Measurements from ENCODE around the gene FOXP4. TPM values are rescaled to one million over a fixed set of nuclear protein-coding genes. Genes with fewer than 3 reads are reported as not detected.

The FOXP4 gene
- total and polyA plus RNA-seq, 2 donors (not counting 1 experiment from before 2014, with no cell fraction given) = 0.81 to 1.8 TPM

GRCh38 chr6:41502566-41502916 lies 43.6 kb upstream of the FOXP4 start:
- DNase-seq (ENCODE audit: low read depth in 2 of 2) = no peak
- Histone ChIP-seq H2AFZ (ENCODE audit: low read length) (no peak overlapping the region), H4K20me1 (ENCODE audit: control insufficient read depth, extremely low read depth, insufficient read depth, low read length) (no peaks in the 10 kb centered on the region), H3K9ac (ENCODE audit: insufficient read depth, low read length) (no peak overlapping the region), H3K9me3 (ENCODE audit: control insufficient read depth, insufficient read depth, low read depth, low read length) (no peaks in the 10 kb centered on the region), H3K4me2 (ENCODE audit: extremely low read depth, insufficient read depth, low read length) (no peak overlapping the region), H3K4me3 (replicated peaks in 1 of 4; ENCODE audit: control extremely low read depth in 1 of 4, insufficient read depth in 1 of 4, low read depth in 3 of 4, low read length in 4 of 4) (no peak overlapping the region), H3K36me3 (ENCODE audit: control insufficient read depth, insufficient read depth, low read length) (no peaks in the 10 kb centered on the region), H3K27me3 (ENCODE audit: control insufficient read depth, insufficient read depth, low read length) (peaks cover 20% of the 10 kb centered on the region), H3K4me1 (ENCODE audit: control insufficient read depth, extremely low read depth, insufficient read depth, low read length) (peaks cover 6% of the 10 kb centered on the region), H3K79me2 (ENCODE audit: control insufficient read depth, insufficient read depth, low read length) (no peaks in the 10 kb centered on the region), H3K27ac (ENCODE audit: insufficient read depth, low read length) (no peak overlapping the region)
- no peak for TF ChIP-seq EZH2 (IDR thresholded peaks at IDR 0.05; ENCODE audit: low read length, missing control alignments)
- TF ChIP-seq CTCF (conservative IDR thresholded peaks at IDR 0.05 in 1 of 2, IDR thresholded peaks at IDR 0.05 in 1 of 2; ENCODE audit: low read depth in 1 of 2, low read length in 2 of 2) = no peak

- Histone ChIP-seq H3K4me1 (ENCODE audit: control insufficient read depth, extremely low read depth, insufficient read depth, low read length) (peaks cover 6% of the 10 kb centered on the region), H3K79me2 (ENCODE audit: control insufficient read depth, insufficient read depth, low read length) (no peaks in the 10 kb centered on the region), H3K9ac (ENCODE audit: insufficient read depth, low read length) (no peak overlapping the region), H3K27ac (ENCODE audit: insufficient read depth, low read length) (no peak overlapping the region), H3K4me2 (ENCODE audit: extremely low read depth, insufficient read depth, low read length) (peak overlapping the region; percentile 33), H3K27me3 (ENCODE audit: control insufficient read depth, insufficient read depth, low read length) (peaks cover 24% of the 10 kb centered on the region), H4K20me1 (ENCODE audit: control insufficient read depth, extremely low read depth, insufficient read depth, low read length) (no peaks in the 10 kb centered on the region), H3K4me3 (replicated peaks in 1 of 4; ENCODE audit: control extremely low read depth in 1 of 4, insufficient read depth in 1 of 4, low read depth in 3 of 4, low read length in 4 of 4) (peak overlapping the region in 1 of 4 experiments; percentile 16), H3K36me3 (ENCODE audit: control insufficient read depth, insufficient read depth, low read length) (no peaks in the 10 kb centered on the region), H3K9me3 (ENCODE audit: control insufficient read depth, insufficient read depth, low read depth, low read length) (no peaks in the 10 kb centered on the region), H2AFZ (ENCODE audit: low read length) (no peak overlapping the region)
- TF ChIP-seq EZH2 (IDR thresholded peaks at IDR 0.05; ENCODE audit: low read length, missing control alignments) (no peak), CTCF (conservative IDR thresholded peaks at IDR 0.05 in 1 of 2, IDR thresholded peaks at IDR 0.05 in 1 of 2; ENCODE audit: low read depth in 1 of 2, low read length in 2 of 2) (no peak)
- peak; percentile 23 to 48 for DNase-seq (ENCODE audit: low read depth in 2 of 2)
These were observed 43.1 kb upstream of the FOXP4 start for GRCh38 chr6:41502917-41503671.

GRCh38 chr6:41503827-41504465 lies 42.2 kb upstream of the FOXP4 start:
- H3K36me3 ChIP-seq (ENCODE audit: control insufficient read depth, insufficient read depth, low read length) = no peaks in the 10 kb centered on the region
- H3K4me2 ChIP-seq (ENCODE audit: extremely low read depth, insufficient read depth, low read length) = peak overlapping the region; percentile 35
- peak overlapping the region in 1 of 4 experiments; percentile 27 for H3K4me3 ChIP-seq (replicated peaks in 1 of 4; ENCODE audit: control extremely low read depth in 1 of 4, insufficient read depth in 1 of 4, low read depth in 3 of 4, low read length in 4 of 4)
- H3K9ac ChIP-seq (ENCODE audit: insufficient read depth, low read length) = no peak overlapping the region
- TF ChIP-seq EZH2 (IDR thresholded peaks at IDR 0.05; ENCODE audit: low read length, missing control alignments) (no peak), CTCF (conservative IDR thresholded peaks at IDR 0.05 in 1 of 2, IDR thresholded peaks at IDR 0.05 in 1 of 2; ENCODE audit: low read depth in 1 of 2, low read length in 2 of 2) (no peak)
- peak; percentile 50 to 88 for DNase-seq (ENCODE audit: low read depth in 2 of 2)
- H3K79me2 ChIP-seq (ENCODE audit: control insufficient read depth, insufficient read depth, low read length) = no peaks in the 10 kb centered on the region
- H3K27me3 ChIP-seq (ENCODE audit: control insufficient read depth, insufficient read depth, low read length) = peaks cover 25% of the 10 kb centered on the region
- peaks cover 6% of the 10 kb centered on the region for H3K4me1 ChIP-seq (ENCODE audit: control insufficient read depth, extremely low read depth, insufficient read depth, low read length)
- no peaks in the 10 kb centered on the region for H4K20me1 ChIP-seq (ENCODE audit: control insufficient read depth, extremely low read depth, insufficient read depth, low read length)
- no peaks in the 10 kb centered on the region for H3K9me3 ChIP-seq (ENCODE audit: control insufficient read depth, insufficient read depth, low read depth, low read length)
- H3K27ac ChIP-seq (ENCODE audit: insufficient read depth, low read length) = no peak overlapping the region
- no peak overlapping the region for H2AFZ ChIP-seq (ENCODE audit: low read length)

Data from fibroblast of lung (primary cell).